Mesenchymal stem cell (in vitro differentiated cells and primary cell): ENCODE measurements around the gene ABCA2.
A peak's percentile ranks its signal among the peaks of the same experiment; 100 is the strongest.

ENCODE experiments used
- DNase-seq: peaks from one replicate; pipeline ENCODE4 v3.0.0-alpha.2; 2013
- H2AFZ ChIP-seq: one replicate; pipeline ENCODE4 v1.6.1; 2013; ENCODE audit warnings: low read depth, mild to moderate bottlenecking, control low read depth, inconsistent platforms, low read length, moderate library complexity
- H2AK5ac ChIP-seq: 2 replicates; pipeline ENCODE4 v1.6.1; 2013; ENCODE audit warnings: low read length, moderate library complexity, mild to moderate bottlenecking, inconsistent platforms; ENCODE audit not compliant: severe bottlenecking
- H2BK120ac ChIP-seq: one replicate; pipeline ENCODE4 v1.6.1; 2013; ENCODE audit warnings: low read depth, mild to moderate bottlenecking, inconsistent platforms, low read length, moderate library complexity
- H2BK12ac ChIP-seq, 2 experiments: one replicate each; pipeline ENCODE4 v1.6.1; 2013; ENCODE audit warnings: inconsistent platforms in 2 of 2, low read length in 2 of 2, mild to moderate bottlenecking in 2 of 2, moderate library complexity in 2 of 2, control low read depth in 1 of 2
- H2BK15ac ChIP-seq: one replicate; pipeline ENCODE4 v1.6.1; 2013; ENCODE audit warnings: mild to moderate bottlenecking, low read depth, inconsistent platforms; ENCODE audit not compliant: poor library complexity, severe bottlenecking
- H2BK5ac ChIP-seq: 2 replicates; pipeline ENCODE4 v1.6.1; 2013; ENCODE audit warnings: low read depth, mild to moderate bottlenecking, low read length, control low read depth, inconsistent platforms; ENCODE audit not compliant: poor library complexity, severe bottlenecking
- H3K14ac ChIP-seq, 2 experiments: one replicate each; pipeline ENCODE4 v1.6.1; 2013; ENCODE audit warnings: inconsistent platforms in 2 of 2, low read length in 2 of 2, control low read depth in 1 of 2, mild to moderate bottlenecking in 1 of 2, moderate library complexity in 1 of 2
- H3K18ac ChIP-seq, 2 experiments: one replicate each; pipeline ENCODE4 v1.6.1; 2013; ENCODE audit warnings: inconsistent platforms in 2 of 2, low read length in 2 of 2, control low read depth in 1 of 2, low read depth in 1 of 2, mild to moderate bottlenecking in 1 of 2
- H3K23ac ChIP-seq, 2 experiments: one replicate each; pipeline ENCODE4 v1.6.1; 2013; ENCODE audit warnings: inconsistent platforms in 2 of 2, low read length in 2 of 2, mild to moderate bottlenecking in 2 of 2, moderate library complexity in 2 of 2, control low read depth in 1 of 2
- H3K27ac ChIP-seq: 2 replicates; pipeline ENCODE4 v1.5.1; 2013; ENCODE audit warnings: mild to moderate bottlenecking, moderate library complexity, low read length, control low read depth, inconsistent platforms; ENCODE audit not compliant: poor library complexity, severe bottlenecking
- H3K27me3 ChIP-seq, 2 experiments: 2 replicates each; pipeline versions ENCODE4 v1.6.1 to v1.7.0; 2013; ENCODE audit warnings: low read length in 2 of 2, mild to moderate bottlenecking in 2 of 2, moderate library complexity in 2 of 2, control low read depth in 1 of 2, inconsistent platforms in 1 of 2; ENCODE audit not compliant: control insufficient read depth in 1 of 2, insufficient read depth in 1 of 2
- H3K36me3 ChIP-seq, 2 experiments: 2 replicates each; pipeline versions ENCODE4 v1.6.1 to v1.7.0; 2013; ENCODE audit warnings: low read length in 2 of 2, control low read depth in 1 of 2, inconsistent platforms in 1 of 2, low read depth in 1 of 2, mild to moderate bottlenecking in 1 of 2; ENCODE audit not compliant: insufficient read depth in 2 of 2, control insufficient read depth in 1 of 2
- H3K4ac ChIP-seq, 2 experiments: one replicate each; pipeline ENCODE4 v1.6.1; 2013; ENCODE audit warnings: inconsistent platforms in 2 of 2, low read length in 2 of 2, mild to moderate bottlenecking in 2 of 2, moderate library complexity in 2 of 2, control low read depth in 1 of 2, low read depth in 1 of 2
- H3K4me1 ChIP-seq: 2 replicates; pipeline ENCODE4 v1.6.1; 2013; ENCODE audit warnings: low read depth, low read length, control low read depth; ENCODE audit not compliant: control insufficient read depth, insufficient read depth
- H3K4me2 ChIP-seq: 2 replicates; pipeline ENCODE4 v1.6.1; 2013; ENCODE audit warnings: low read length, mild to moderate bottlenecking, inconsistent platforms; ENCODE audit not compliant: poor library complexity, severe bottlenecking
- H3K4me3 ChIP-seq, 2 experiments: 2 replicates each; pipeline versions ENCODE4 v1.5.1 to v1.7.0; 2013; ENCODE audit warnings: low read length in 2 of 2, mild to moderate bottlenecking in 2 of 2, control low read depth in 1 of 2, low read depth in 1 of 2; ENCODE audit not compliant: insufficient read depth in 1 of 2
- H3K79me1 ChIP-seq: replicated peaks from 2 replicates; pipeline ENCODE4 v1.6.1; 2013; ENCODE audit warnings: mild to moderate bottlenecking, control low read depth, low read length, inconsistent platforms; ENCODE audit not compliant: poor library complexity, severe bottlenecking
- H3K9ac ChIP-seq: 2 replicates; pipeline ENCODE4 v1.7.0; 2013; ENCODE audit warnings: mild to moderate bottlenecking, low read length, moderate library complexity
- H3K9me3 ChIP-seq: 2 replicates; pipeline ENCODE4 v1.7.0; 2013; ENCODE audit warnings: mild to moderate bottlenecking, low read length; ENCODE audit not compliant: control insufficient read depth
- H4K8ac ChIP-seq: one replicate; pipeline ENCODE4 v1.6.1; 2013; ENCODE audit warnings: inconsistent platforms, mild to moderate bottlenecking, low read length, moderate library complexity
- H4K91ac ChIP-seq: one replicate; pipeline ENCODE4 v1.6.1; 2013; ENCODE audit warnings: mild to moderate bottlenecking, low read length, inconsistent platforms
- WGBS: methylation state at CpG from one replicate; pipeline ENCODE4 v1.1.7; 2013; ENCODE audit warnings: mixed read lengths; 5-methylcytosine and 5-hydroxymethylcytosine counted together

ABCA2 gene

GRCh38 chr9:137018761-137019559 is 9.1 kb downstream of the ABCA2 start:
- Histone ChIP-seq H4K91ac (no peak overlapping the region), H3K9me3 (no peaks in the 10 kb centered on the region), H3K4ac (no peak overlapping the region), H3K18ac (no peak overlapping the region), H3K4me2 (no peak overlapping the region), H3K14ac (no peak overlapping the region), H4K8ac (no peak overlapping the region), H3K4me1 (peaks cover 14% of the 10 kb centered on the region), H2BK15ac (no peak overlapping the region), H3K4me3 (no peak overlapping the region), H3K36me3 (peaks cover 12 to 64% of the 10 kb centered on the region in 2 experiments), H2AFZ (no peak overlapping the region), H3K27me3 (no peaks in the 10 kb centered on the region), H2BK12ac (no peak overlapping the region), H3K23ac (no peak overlapping the region), H2BK120ac (no peak overlapping the region), H3K9ac (no peak overlapping the region), H3K27ac (no peak overlapping the region), H2BK5ac (no peak overlapping the region), H2AK5ac (no peak overlapping the region), H3K79me1 (no peaks in the 10 kb centered on the region)
- WGBS = 92% methylated on average over 36 of the region's 36 CpGs
- DNase-seq = no peak

- no peak overlapping the region for H3K4me3 ChIP-seq
- H4K8ac ChIP-seq = no peak overlapping the region
- H3K27ac ChIP-seq = no peak overlapping the region
- no peak overlapping the region for H2AK5ac ChIP-seq
- no peak overlapping the region for H2AFZ ChIP-seq
- H3K9me3 ChIP-seq = no peaks in the 10 kb centered on the region
- H4K91ac ChIP-seq = no peak overlapping the region
- no peak overlapping the region for H3K4me2 ChIP-seq
- H2BK120ac ChIP-seq = no peak overlapping the region
- H3K9ac ChIP-seq = no peak overlapping the region
- WGBS = 92% methylated on average over 41 of the region's 45 CpGs
- H3K79me1 ChIP-seq = no peaks in the 10 kb centered on the region
- H3K4ac ChIP-seq = no peak overlapping the region
- H2BK12ac ChIP-seq = no peak overlapping the region
- no peak overlapping the region for H3K18ac ChIP-seq
- H3K4me1 ChIP-seq = peaks cover 6% of the 10 kb centered on the region
- peaks cover 12 to 74% of the 10 kb centered on the region in 2 experiments for H3K36me3 ChIP-seq
- H3K14ac ChIP-seq = no peak overlapping the region
- H2BK5ac ChIP-seq = no peak overlapping the region
- H2BK15ac ChIP-seq = no peak overlapping the region
- H3K27me3 ChIP-seq = no peaks in the 10 kb centered on the region
- H3K23ac ChIP-seq = no peak overlapping the region
- no peak for DNase-seq
These were observed 10.1 kb downstream of the ABCA2 start for GRCh38 chr9:137017791-137018497.

DNA sequence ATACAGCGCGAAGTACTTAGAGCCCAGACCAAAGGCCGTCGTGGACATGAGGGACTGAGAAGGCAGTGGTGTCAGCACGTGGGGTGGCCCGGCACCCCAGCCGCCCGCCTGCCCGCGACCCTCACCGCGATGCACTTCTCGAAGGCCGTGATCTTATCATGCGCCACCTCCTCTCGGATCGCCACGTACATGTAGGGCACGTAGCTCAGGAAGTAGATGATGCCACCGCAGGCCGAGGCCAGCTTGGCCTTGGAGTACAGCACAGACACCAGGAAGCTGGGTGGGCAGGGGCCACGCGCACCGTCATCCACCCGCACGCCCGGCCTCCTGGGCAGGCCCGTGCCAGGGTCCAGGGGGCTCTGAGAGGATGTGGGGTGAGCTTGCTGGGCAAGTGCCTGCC is 11.0 kb downstream of the ABCA2 start:
- 96% methylated on average over 28 of the region's 28 CpGs for WGBS
- Histone ChIP-seq H4K91ac (peak overlapping the region; percentile 8), H2BK15ac (no peak overlapping the region), H3K27ac (no peak overlapping the region), H3K18ac (no peak overlapping the region), H3K79me1 (no peaks in the 10 kb centered on the region), H3K23ac (no peak overlapping the region), H3K9ac (no peak overlapping the region), H3K14ac (no peak overlapping the region), H2BK12ac (no peak overlapping the region), H2AK5ac (no peak overlapping the region), H2AFZ (no peak overlapping the region), H4K8ac (no peak overlapping the region), H3K27me3 (no peaks in the 10 kb centered on the region), H2BK120ac (no peak overlapping the region), H3K9me3 (no peaks in the 10 kb centered on the region), H3K36me3 (peaks cover 18 to 76% of the 10 kb centered on the region in 2 experiments), H3K4me2 (no peak overlapping the region), H3K4me3 (no peak overlapping the region), H3K4me1 (peaks cover 7% of the 10 kb centered on the region), H3K4ac (no peak overlapping the region), H2BK5ac (no peak overlapping the region)
- no peak for DNase-seq

DNA sequence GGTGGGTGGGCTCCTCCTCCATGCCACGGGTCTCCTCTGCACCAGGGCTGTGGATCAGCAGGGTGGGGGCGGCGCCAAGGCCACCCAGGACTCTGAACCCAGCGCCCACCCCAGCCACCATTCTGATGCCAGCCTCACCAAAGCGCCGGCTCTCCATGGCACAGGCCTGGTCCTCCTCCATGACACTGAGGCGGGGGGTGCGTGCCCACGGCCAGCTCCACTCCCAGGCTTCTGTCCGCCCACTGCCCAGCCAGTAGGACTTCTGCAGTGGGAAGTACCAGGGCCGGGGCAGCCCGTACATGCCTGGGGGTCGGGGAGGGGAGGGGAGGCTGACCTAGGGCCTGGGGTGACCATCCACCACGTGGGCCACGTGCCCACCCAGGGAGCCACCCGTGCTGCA is 11.6 kb downstream of the ABCA2 start:
- Histone ChIP-seq H3K4me2 (no peak overlapping the region), H2BK120ac (no peak overlapping the region), H3K18ac (no peak overlapping the region), H2AK5ac (no peak overlapping the region), H2BK12ac (no peak overlapping the region), H3K27ac (no peak overlapping the region), H3K23ac (no peak overlapping the region), H3K4me1 (peaks cover 7% of the 10 kb centered on the region), H2BK5ac (no peak overlapping the region), H3K4me3 (no peak overlapping the region), H4K8ac (no peak overlapping the region), H4K91ac (no peak overlapping the region), H3K9me3 (no peaks in the 10 kb centered on the region), H3K14ac (no peak overlapping the region), H3K36me3 (peaks cover 18 to 81% of the 10 kb centered on the region in 2 experiments), H3K4ac (no peak overlapping the region), H2AFZ (no peak overlapping the region), H3K27me3 (no peaks in the 10 kb centered on the region), H3K79me1 (no peaks in the 10 kb centered on the region), H3K9ac (no peak overlapping the region), H2BK15ac (no peak overlapping the region)
- no peak for DNase-seq
- 97% methylated on average over 16 of the region's 16 CpGs for WGBS
